Sigmoid colon (tissue), 4 donors: ENCODE measurements around the gene C19orf44.

Experiments used
- CTCF ChIP-seq, 4 experiments: fragments of 450-650 bp in 3 of 4; fragments of 200-600 bp in 1 of 4; IDR thresholded peaks; one replicate each; pipeline ENCODE4 v1.5.1; 2016 to 2019; ENCODE audit warnings: antibody characterized with exemption in 4 of 4, mild to moderate bottlenecking in 3 of 4, moderate library complexity in 2 of 4
- EP300 ChIP-seq, 4 donors: sonication (generic); formaldehyde crosslinking; IDR thresholded peaks; one replicate each; pipeline ENCODE4 v1.6.1; 2017; ENCODE audit warnings: antibody characterized with exemption in 4 of 4
- POLR2A ChIP-seq, 2 donors: fragments of 450-650 bp; IDR thresholded peaks; one replicate each; pipeline ENCODE4 v1.6.1; 2016; ENCODE audit warnings: antibody characterized with exemption in 2 of 2, mild to moderate bottlenecking in 2 of 2, moderate library complexity in 2 of 2

DNA sequence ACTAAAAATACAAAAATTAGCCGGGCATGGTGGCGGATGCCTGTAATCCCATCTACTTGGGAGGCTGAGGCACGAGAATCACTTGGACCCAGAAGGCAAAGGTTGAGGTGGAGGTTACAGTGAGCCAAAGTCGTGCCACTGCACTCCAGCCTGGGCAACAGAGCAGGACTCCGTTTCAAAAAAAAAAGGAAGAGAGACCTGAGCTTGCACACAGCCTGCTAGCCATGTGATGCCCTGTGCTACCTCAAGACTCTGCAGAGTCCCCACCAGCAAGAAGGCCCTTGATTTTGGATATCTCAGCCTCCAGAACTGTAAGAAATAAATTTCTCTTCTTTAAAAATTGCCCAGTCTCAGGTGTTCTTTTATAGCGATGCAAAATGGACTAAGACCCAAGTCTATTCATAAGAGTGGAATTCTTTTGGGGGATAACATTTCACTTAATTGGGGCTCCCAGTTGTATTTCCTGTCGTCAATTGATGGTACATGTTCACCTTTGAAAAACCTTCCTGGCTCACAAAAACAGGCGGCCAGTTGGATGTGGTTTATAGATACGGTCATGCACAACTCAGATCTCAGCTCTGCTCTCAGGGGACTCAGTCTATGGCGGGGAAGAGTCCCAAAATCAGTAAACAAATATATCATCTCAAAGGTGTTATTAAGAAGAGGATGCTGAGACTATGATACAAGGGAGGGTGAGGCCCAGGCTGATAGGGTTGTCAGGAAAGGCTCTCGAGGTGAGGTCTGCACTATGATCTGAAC is 48.5 kb downstream of the C19orf44 start:
- no peak for TF ChIP-seq CTCF (IDR thresholded peaks at IDR 0.05)
- no peak for TF ChIP-seq POLR2A (IDR thresholded peaks at IDR 0.05)
- no peak for TF ChIP-seq EP300 (IDR thresholded peaks at IDR 0.05)
